ENCODE data around the gene MPEG1. TPM values are rescaled to one million over a fixed set of nuclear protein-coding genes. Genes with fewer than 3 reads are reported as not detected.

Gene MPEG1
- total and polyA plus RNA-seq, 2 of the 4 experiments (the other 2 are of a cell fraction): not detected

- dilution Hi-C loops (cut with HindIII; ENCODE audit: low sequenced_read_pairs, unreplicated experiment): no loop called here
- intact Hi-C loops (cut with micrococcal nuclease): no loop called here
- in situ Hi-C loops (cut with MboI; ENCODE audit: low sequenced_read_pairs): no loop called here
These were observed 20.2 kb downstream of the MPEG1 start for GRCh38 chr11:59192446-59193020.

More at GRCh38 chr11:59192446-59193020, 20.2 kb downstream of the MPEG1 start:
- Histone ChIP-seq H3K36me3 (ENCODE audit: control insufficient read depth, insufficient read depth, low read length) (peaks cover 49% of the 10 kb centered on the region), H4K8ac (ENCODE audit: low read depth in 2 of 2, low read length in 2 of 2) (no peak overlapping the region), H3K79me1 (ENCODE audit: low read depth in 1 of 2, low read length in 2 of 2) (peaks cover 0 to 7% of the 10 kb centered on the region in 2 experiments; a peak in 1 of 4 replicates), H2BK120ac (ENCODE audit: low read depth, low read length) (no peak overlapping the region), H3K4me1 (ENCODE audit: control insufficient read depth, insufficient read depth, low read length) (peaks cover 1% of the 10 kb centered on the region; the same call in 1 of the 2 replicates), H3K9me3 (ENCODE audit: control insufficient read depth, insufficient read depth, low read length) (no peaks in the 10 kb centered on the region), H3K4ac (ENCODE audit: low read depth, low read length) (no peak overlapping the region), H3K4me3 (ENCODE audit: insufficient read depth, low read depth, low read length) (no peak overlapping the region), H3K23ac (ENCODE audit: low read depth, low read length) (no peak overlapping the region), H2BK5ac (ENCODE audit: low read depth, low read length, poor library complexity, severe bottlenecking) (no peak overlapping the region), H3K14ac (replicated peaks; ENCODE audit: low read depth, low read length) (no peak overlapping the region), H3K9me1 (ENCODE audit: insufficient read depth, low read length) (peaks cover 9% of the 10 kb centered on the region; the same call in 1 of the 2 replicates), H3K27me3 (ENCODE audit: control insufficient read depth, insufficient read depth, low read length) (no peaks in the 10 kb centered on the region), H4K20me1 (ENCODE audit: insufficient read depth, low read length) (no peaks in the 10 kb centered on the region), H3K56ac (ENCODE audit: extremely low read depth, insufficient read depth, low read length) (no peak overlapping the region), H3K9ac (ENCODE audit: low read depth, low read length) (no peak overlapping the region), H2AFZ (replicated peaks; ENCODE audit: low read length, poor library complexity) (no peak overlapping the region), H2BK15ac (ENCODE audit: low read depth, low read length) (no peak overlapping the region), H4K5ac (ENCODE audit: low read depth, low read length) (no peak overlapping the region), H3K27ac (ENCODE audit: insufficient read depth, low read length) (no peak overlapping the region), H2AK5ac (ENCODE audit: low read depth, low read length) (no peak overlapping the region), H2AK9ac (replicated peaks; ENCODE audit: low read depth, low read length, poor library complexity) (no peak overlapping the region), H2BK20ac (ENCODE audit: low read depth, low read length) (no peak overlapping the region), H3K4me2 (ENCODE audit: low read depth, low read length) (no peak overlapping the region), H4K91ac (ENCODE audit: insufficient read depth, low read depth, low read length) (no peak overlapping the region), H3K18ac (ENCODE audit: low read depth, low read length) (no peak overlapping the region)
- POLR2A ChIA-PET (ENCODE audit: unreplicated experiment): no interaction called here
- CTCF ChIA-PET: interaction anchor here (1.0 to 1.7 kb wide), 2 partner anchors 14 to 21 kb away, joined by 3 to 6 read pairs; partner anchors contain the start of gene DTX4
- TF ChIP-seq NFE2L2 (IDR thresholded peaks at IDR 0.05; ENCODE audit: low read depth, low read length): no peak
- TF ChIP-seq MAFK (IDR thresholded peaks at IDR 0.05; ENCODE audit: low read depth, low read length): no peak
- no peak for TF ChIP-seq USF2 (IDR thresholded peaks at IDR 0.05; ENCODE audit: low read depth, low read length)
- TF ChIP-seq RFX5 (IDR thresholded peaks at IDR 0.05; ENCODE audit: low read depth, low read length): no peak
- TF ChIP-seq FOS (IDR thresholded peaks at IDR 0.05; ENCODE audit: low read depth, low read length): no peak
- DNase-seq (no peak), ATAC-seq (ENCODE audit: low read depth) (no peak)
- BruUV-seq (replicated peaks): no TSS peak
- WGBS, 2 experiments (ENCODE audit: extremely low coverage in 2 of 2, insufficient read length in 1 of 2): no CpG with 5 or more reads among the region's 4 CpGs
